Vagina (tissue), 2 donors: ENCODE results near the gene CHST5.

ENCODE experiments used
- CTCF ChIP-seq, 3 experiments: fragments of 450-650 bp in 2 of 3; fragments of 200-600 bp in 1 of 3; sonication (generic) in 1 of 3; IDR thresholded peaks; one replicate each; pipeline ENCODE4 v1.5.1; 2017 to 2019; ENCODE audit warnings: antibody characterized with exemption in 3 of 3, mild to moderate bottlenecking in 2 of 3, moderate library complexity in 2 of 3
- POLR2A ChIP-seq, 2 donors: fragments of 450-650 bp; IDR thresholded peaks; one replicate each; pipeline ENCODE4 v1.6.1; 2017; ENCODE audit warnings: antibody characterized with exemption in 2 of 2, mild to moderate bottlenecking in 2 of 2, moderate library complexity in 2 of 2

GRCh38 chr16:75550211-75550662 lies 14.3 kb upstream of the CHST5 start:
- peak in 1 of 3 experiments; percentile 17 for TF ChIP-seq CTCF (IDR thresholded peaks at IDR 0.05)
- no peak for TF ChIP-seq POLR2A (IDR thresholded peaks at IDR 0.05)
